PC-9 (cell line): Measurements from ENCODE around the gene ALG12. TPM values are rescaled to one million over a fixed set of nuclear protein-coding genes. Genes with fewer than 3 reads are reported as not detected.

Experiments used
- BruUV-seq: library from RNA; stranded (reverse); fragments of 400-500 nt; replicated peaks from 2 replicates; lab custom pipeline; 2021; lab: Mats Ljungman, UMichigan
- CTCF ChIA-PET: fragments of 300-600 bp; sonication (Branson Sonifier 250); formaldehyde crosslinking; loops from one replicate; lab custom pipeline; 2022; ENCODE audit warnings: antibody characterized with exemption; lab: Charles Lee
- POLR2A ChIA-PET: fragments of 300-600 bp; sonication (Branson Sonifier 250); formaldehyde crosslinking; loops from one replicate; lab custom pipeline; 2022; ENCODE audit warnings: antibody characterized with exemption; ENCODE audit not compliant: unreplicated experiment; lab: Charles Lee
- DNase-seq, 2 experiments: peaks; one replicate each; pipeline versions ENCODE4 v3.0.0 to v3.0.0-alpha.2; 2015 to 2022; ENCODE audit warnings: mixed read lengths in 1 of 2
- H2AFZ ChIP-seq: fragments of 200-600 bp; sonication (generic); 2 replicates; pipeline ENCODE4 v1.8.1; 2017; ENCODE audit warnings: antibody characterized with exemption
- H3F3A ChIP-seq: fragments of 200-600 bp; sonication (generic); 2 replicates; pipeline ENCODE4 v1.8.1; 2017; ENCODE audit warnings: antibody characterized with exemption, mild to moderate bottlenecking, low read depth; ENCODE audit not compliant: insufficient read depth
- H3K27ac ChIP-seq: fragments of 200-600 bp; sonication (generic); 2 replicates; pipeline ENCODE4 v1.6.1; 2016; ENCODE audit warnings: mixed run types
- H3K27me3 ChIP-seq: fragments of 200-600 bp; sonication (generic); 2 replicates; pipeline ENCODE4 v1.6.1; 2016; ENCODE audit warnings: low read depth, mixed run types; ENCODE audit not compliant: insufficient read depth
- H3K36me3 ChIP-seq: fragments of 200-600 bp; sonication (generic); 2 replicates; pipeline ENCODE4 v1.6.1; 2016; ENCODE audit warnings: low read depth, mixed run types
- H3K4me1 ChIP-seq: fragments of 200-600 bp; sonication (generic); replicated peaks from 2 replicates; pipeline ENCODE4 v1.6.1; 2016; ENCODE audit warnings: mixed run types; ENCODE audit not compliant: insufficient read depth
- H3K4me2 ChIP-seq: fragments of 200-600 bp; sonication (generic); 2 replicates; pipeline ENCODE4 v1.6.1; 2017; ENCODE audit warnings: mixed run types
- H3K4me3 ChIP-seq: fragments of 200-600 bp; sonication (generic); 2 replicates; pipeline ENCODE4 v1.6.1; 2016; ENCODE audit warnings: mixed run types
- H3K79me2 ChIP-seq: fragments of 200-600 bp; sonication (generic); 2 replicates; pipeline ENCODE4 v1.6.1; 2017; ENCODE audit warnings: low read depth, mixed run types
- H3K9me2 ChIP-seq: fragments of 200-600 bp; sonication (generic); 2 replicates; pipeline ENCODE4 v1.8.1; 2017; ENCODE audit warnings: mild to moderate bottlenecking; ENCODE audit not compliant: insufficient read depth
- H3K9me3 ChIP-seq: fragments of 200-600 bp; sonication (generic); 2 replicates; pipeline ENCODE4 v1.8.1; 2016; ENCODE audit warnings: low read depth; ENCODE audit not compliant: insufficient read depth
- H4K20me1 ChIP-seq: fragments of 200-600 bp; sonication (generic); 2 replicates; pipeline ENCODE4 v1.8.1; 2017; ENCODE audit not compliant: insufficient read depth
- EZH2 ChIP-seq: fragments of 200-600 bp; sonication (generic); IDR thresholded peaks from 2 replicates; pipeline ENCODE4 v1.8.0; 2017; ENCODE audit warnings: antibody characterized with exemption, low read depth
- intact Hi-C: fragments of 100-400 bp; cut with micrococcal nuclease; formaldehyde crosslinking; loops from one replicate; pipeline ENCODE4 v1.10.0; 2022; ENCODE audit not compliant: unreplicated experiment
- total RNA-seq: library from RNA; stranded (reverse); gene quantifications from 2 replicates; pipeline ENCODE4 v1.2.3, GENCODE V29; 2021
- TF ChIP-seq, protein P1 (sequence below): fragments of 200-600 bp; sonication (generic); conservative IDR thresholded peaks from 2 replicates; pipeline ENCODE4 v1.6.1; 2017; ENCODE audit warnings: mixed run types, antibody characterized with exemption, mild to moderate bottlenecking, moderate library complexity

Gene ALG12
- total RNA-seq, 1 experiment from 2014 or later = 16.8 TPM

GRCh38 chr22:49901457-49901856, 16.8 kb downstream of the ALG12 start:
- BruUV-seq = no TSS peak
- POLR2A ChIA-PET = no interaction called here
- Histone ChIP-seq H2AFZ (no peak overlapping the region), H3K36me3 (no peaks in the 10 kb centered on the region; the same call in 1 of the 2 replicates), H4K20me1 (peaks cover 11% of the 10 kb centered on the region; the same call in 1 of the 2 replicates), H3K4me3 (no peak overlapping the region), H3K9me2 (no peaks in the 10 kb centered on the region), H3K27me3 (no peaks in the 10 kb centered on the region), H3K9me3 (no peaks in the 10 kb centered on the region), H3K79me2 (no peaks in the 10 kb centered on the region), H3F3A (peaks cover 35% of the 10 kb centered on the region), H3K27ac (no peak overlapping the region), H3K4me2 (no peak overlapping the region), H3K4me1 (no peaks in the 10 kb centered on the region)
- intact Hi-C loops = no loop called here
- CTCF ChIA-PET = no interaction called here
- TF ChIP-seq EZH2 = no peak
- TF ChIP-seq, protein P1, sequence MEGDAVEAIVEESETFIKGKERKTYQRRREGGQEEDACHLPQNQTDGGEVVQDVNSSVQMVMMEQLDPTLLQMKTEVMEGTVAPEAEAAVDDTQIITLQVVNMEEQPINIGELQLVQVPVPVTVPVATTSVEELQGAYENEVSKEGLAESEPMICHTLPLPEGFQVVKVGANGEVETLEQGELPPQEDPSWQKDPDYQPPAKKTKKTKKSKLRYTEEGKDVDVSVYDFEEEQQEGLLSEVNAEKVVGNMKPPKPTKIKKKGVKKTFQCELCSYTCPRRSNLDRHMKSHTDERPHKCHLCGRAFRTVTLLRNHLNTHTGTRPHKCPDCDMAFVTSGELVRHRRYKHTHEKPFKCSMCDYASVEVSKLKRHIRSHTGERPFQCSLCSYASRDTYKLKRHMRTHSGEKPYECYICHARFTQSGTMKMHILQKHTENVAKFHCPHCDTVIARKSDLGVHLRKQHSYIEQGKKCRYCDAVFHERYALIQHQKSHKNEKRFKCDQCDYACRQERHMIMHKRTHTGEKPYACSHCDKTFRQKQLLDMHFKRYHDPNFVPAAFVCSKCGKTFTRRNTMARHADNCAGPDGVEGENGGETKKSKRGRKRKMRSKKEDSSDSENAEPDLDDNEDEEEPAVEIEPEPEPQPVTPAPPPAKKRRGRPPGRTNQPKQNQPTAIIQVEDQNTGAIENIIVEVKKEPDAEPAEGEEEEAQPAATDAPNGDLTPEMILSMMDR = no peak
- DNase-seq = no peak

GRCh38 chr22:49900441-49901230, 17.6 kb downstream of the ALG12 start:
- no peaks in the 10 kb centered on the region for H3K9me3 ChIP-seq
- no peak overlapping the region for H3K4me2 ChIP-seq
- no peak overlapping the region for H3K27ac ChIP-seq
- ChIA-PET POLR2A (no interaction called here), CTCF (no interaction called here)
- H2AFZ ChIP-seq = no peak overlapping the region
- no peak for DNase-seq
- H3K9me2 ChIP-seq = no peaks in the 10 kb centered on the region
- BruUV-seq = no TSS peak
- H4K20me1 ChIP-seq = peaks cover 11% of the 10 kb centered on the region; the same call in 1 of the 2 replicates
- TF ChIP-seq, protein P1 = no peak
- no peak for TF ChIP-seq EZH2
- no peaks in the 10 kb centered on the region for H3K4me1 ChIP-seq
- H3K79me2 ChIP-seq = no peaks in the 10 kb centered on the region
- H3F3A ChIP-seq = peaks cover 35% of the 10 kb centered on the region
- no peak overlapping the region for H3K4me3 ChIP-seq
- intact Hi-C loops = no loop called here
- no peaks in the 10 kb centered on the region for H3K27me3 ChIP-seq
- H3K36me3 ChIP-seq = no peaks in the 10 kb centered on the region; the same call in 1 of the 2 replicates

DNA sequence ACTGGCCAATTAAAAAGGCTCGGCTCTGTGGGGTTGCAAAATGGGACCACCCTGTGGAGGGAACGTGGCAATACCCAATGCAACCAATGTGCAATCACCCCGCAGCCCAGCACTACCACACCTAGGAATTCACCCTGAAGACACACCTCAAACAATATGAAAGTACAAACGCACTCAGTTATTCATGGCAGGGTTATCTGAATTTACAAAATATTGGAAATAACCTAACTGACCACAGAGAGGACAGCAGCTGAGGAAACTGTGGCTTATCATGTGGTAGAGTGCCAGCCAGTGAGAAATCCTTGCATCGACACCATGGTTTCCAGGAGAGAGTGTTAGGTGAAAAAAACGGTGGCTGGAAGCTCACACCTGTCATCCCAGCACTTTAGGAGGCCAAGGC, 18.7 kb downstream of the ALG12 start:
- no peak overlapping the region for H2AFZ ChIP-seq
- no peaks in the 10 kb centered on the region; the same call in 1 of the 2 replicates for H3K36me3 ChIP-seq
- no peak overlapping the region for H3K4me2 ChIP-seq
- no peaks in the 10 kb centered on the region for H3K79me2 ChIP-seq
- POLR2A ChIA-PET = no interaction called here
- H3K27me3 ChIP-seq = no peaks in the 10 kb centered on the region
- H3K9me3 ChIP-seq = no peaks in the 10 kb centered on the region
- CTCF ChIA-PET = no interaction called here
- no peak overlapping the region for H3K4me3 ChIP-seq
- H3F3A ChIP-seq = peaks cover 35% of the 10 kb centered on the region
- no peaks in the 10 kb centered on the region for H3K9me2 ChIP-seq
- intact Hi-C loops = loop anchor here (10.0 kb wide), 1 partner anchor 85 kb away; no protein-coding TSS in a partner anchor
- H3K4me1 ChIP-seq = no peaks in the 10 kb centered on the region
- TF ChIP-seq, protein P1 = no peak
- no peak for TF ChIP-seq EZH2
- no peak for DNase-seq
- BruUV-seq = no TSS peak
- peaks cover 4% of the 10 kb centered on the region; the same call in 1 of the 2 replicates for H4K20me1 ChIP-seq
- H3K27ac ChIP-seq = no peak overlapping the region
